Sciatic nerve (tissue), 2 donors: ENCODE results near the gene ZNF771. TPM values are rescaled to one million over a fixed set of nuclear protein-coding genes. Genes with fewer than 3 reads are reported as not detected.
A peak's percentile ranks its signal among the peaks of the same experiment; 100 is the strongest.

Source experiments
- ATAC-seq: fragments of 200-7000 bp; cut with Tn5 transposase; one replicate; pipeline ENCODE4 v1.9.1; 2020; ENCODE audit warnings: mild to moderate bottlenecking, moderate library complexity
- DNase-seq: peaks from one replicate; pipeline ENCODE4 v3.0.0-alpha.2; 2020; ENCODE audit warnings: low spot score
- intact Hi-C: fragments of 100-400 bp; cut with DNase I; formaldehyde crosslinking; loops from one replicate; pipeline ENCODE4 v1.14.2; 2022
- total RNA-seq: library from RNA; stranded (reverse); fragmentation: NEBNext Ultra II Directional; extraction: Animal tissue kit (Norgen Biotek cat#: 25700); gene quantifications from one replicate; pipeline ENCODE4 v1.2.1, GENCODE V29; 2021
- donor health status: DM: no; HTN: no; CAD: no.
- donor health status: DM: no; HTN: no; CAD: no.

The ZNF771 gene
- total RNA-seq, 1 donor from 2014 or later, result 7.5 TPM

GRCh38 chr16:30418350-30419181, 11.2 kb downstream of the ZNF771 start:
- DNase-seq (no peak), ATAC-seq (peak; percentile 16)
- intact Hi-C loops, result no loop called here

- DNase-seq (no peak), ATAC-seq (no peak)
- intact Hi-C loops, result loop anchor here (10.0 kb wide), 1 partner anchor 94 kb away; no protein-coding TSS in a partner anchor
These were observed 13.6 kb downstream of the ZNF771 start for GRCh38 chr16:30421010-30421409.

GRCh38 chr16:30428055-30428454, 20.6 kb downstream of the ZNF771 start:
- intact Hi-C loops, result loop anchor here (10.0 kb wide), 1 partner anchor 87 kb away; no protein-coding TSS in a partner anchor
- DNase-seq, result no peak
- ATAC-seq, result no peak

DNA sequence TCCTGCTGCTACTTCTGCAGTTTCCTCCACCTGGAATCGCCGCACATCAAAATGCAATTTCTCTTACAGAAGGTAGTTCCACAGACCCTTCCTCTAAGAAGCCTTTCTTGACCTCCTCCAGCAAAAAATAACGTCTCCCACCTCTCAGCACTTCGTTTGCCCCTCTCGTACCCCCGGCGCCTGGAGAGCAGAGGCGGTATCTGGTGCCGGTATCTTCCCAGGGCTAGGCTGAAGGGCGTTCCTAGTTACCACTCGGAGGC, 21.9 kb downstream of the ZNF771 start:
- DNase-seq (no peak), ATAC-seq (no peak)
- intact Hi-C loops, result loop anchor here (10.0 kb wide), 1 partner anchor 85 kb away; no protein-coding TSS in a partner anchor

- intact Hi-C loops, result loop anchor here (10.0 kb wide), 1 partner anchor 85 kb away; no protein-coding TSS in a partner anchor
- peak; percentile 99 for ATAC-seq
These were observed 22.4 kb downstream of the ZNF771 start, which contains the start of gene DCTPP1 for GRCh38 chr16:30429678-30430427. Gene DCTPP1 (minus strand): TSS chr16:30430030. CDS start chr16:30429980, 50 bp downstream.

GRCh38 chr16:30430428-30430970, 23.1 kb downstream of the ZNF771 start:
- DNase-seq, result peak; percentile 61
- peak; percentile 35 for ATAC-seq
- intact Hi-C loops, result no loop called here

More at GRCh38 chr16:30429678-30430427, 22.4 kb downstream of the ZNF771 start, which contains the start of gene DCTPP1:
- peak; percentile 97 for DNase-seq

GRCh38 chr16:30434852-30435251, 27.4 kb downstream of the ZNF771 start:
- no peak for ATAC-seq
- no peak for DNase-seq
- intact Hi-C loops, result no loop called here

DNA sequence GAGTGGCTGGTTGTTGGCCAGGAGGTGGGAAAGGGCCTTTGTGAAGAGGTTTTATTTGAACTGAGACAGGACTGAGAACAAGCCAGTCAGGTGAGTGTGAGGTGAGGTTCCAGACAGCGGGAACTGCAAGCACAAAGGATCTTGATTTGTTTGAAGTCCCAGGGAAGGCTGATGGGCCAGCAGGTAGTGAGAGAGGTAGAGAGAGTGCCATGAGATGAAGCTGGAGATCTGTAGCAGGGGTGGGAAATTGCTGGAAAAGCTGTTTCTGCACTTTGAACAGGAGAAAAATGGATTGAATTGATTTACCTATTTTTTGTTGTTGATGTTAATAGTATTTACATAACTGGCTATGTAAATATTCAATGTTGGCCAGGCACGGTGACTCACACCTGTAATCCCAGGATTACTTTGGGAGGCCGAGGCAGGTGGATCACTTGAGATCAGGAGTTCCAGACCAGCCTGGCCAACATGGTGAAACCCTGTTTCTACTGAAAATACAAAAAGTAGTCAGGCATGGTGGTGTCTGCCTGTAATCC, 30.2 kb downstream of the ZNF771 start:
- intact Hi-C loops, result no loop called here
- DNase-seq, result no peak
- ATAC-seq, result no peak

DNA sequence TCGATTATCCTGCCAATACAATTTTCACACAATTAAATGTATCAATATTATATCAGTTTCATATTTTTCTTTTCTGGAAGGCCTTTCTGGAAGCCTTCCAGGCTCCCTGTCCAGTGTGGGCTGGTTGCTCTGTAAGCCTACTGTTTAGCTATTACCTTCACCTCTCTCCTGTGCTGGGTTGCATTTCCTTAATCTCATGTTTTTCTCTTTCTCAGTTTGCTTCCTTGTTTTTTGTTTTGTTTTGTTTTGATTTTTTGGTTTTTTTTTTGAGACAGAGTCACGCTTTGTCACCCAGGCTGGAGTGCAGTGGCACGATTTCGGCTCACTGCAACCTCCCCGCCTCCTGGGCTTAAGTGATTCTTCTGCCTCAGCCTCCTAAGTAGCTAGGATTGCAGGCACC, 31.4 kb downstream of the ZNF771 start:
- ATAC-seq (no peak), DNase-seq (no peak)
- intact Hi-C loops, result no loop called here

DNA sequence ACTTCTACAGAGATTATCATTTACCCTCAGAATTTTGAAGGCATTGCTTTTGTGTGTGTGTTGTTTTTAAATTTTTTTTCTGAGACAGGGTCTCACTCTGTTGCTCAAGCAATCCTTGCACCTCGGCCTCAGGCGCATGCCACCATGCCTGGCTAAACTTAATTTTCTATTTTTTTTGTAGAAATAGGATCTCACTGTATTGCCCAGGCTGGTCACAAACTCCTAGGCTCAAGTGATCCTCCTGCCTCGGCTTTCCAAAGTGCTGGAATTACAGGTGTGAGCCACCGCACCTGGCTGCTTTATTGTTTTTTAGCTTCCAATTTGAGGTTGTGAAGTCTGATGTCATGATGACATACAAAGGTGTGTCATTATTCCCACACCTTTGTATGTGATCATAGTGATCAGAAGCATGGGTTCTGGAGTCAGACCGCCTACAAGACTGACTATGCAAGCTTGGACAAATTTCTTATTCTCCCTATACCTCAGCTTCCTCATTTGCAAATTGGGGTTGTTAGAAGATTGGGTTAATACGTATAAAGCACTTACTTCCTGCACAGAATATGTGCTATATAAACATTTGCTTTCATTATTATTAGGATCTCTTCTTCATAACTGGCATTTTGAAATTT, 32.4 kb downstream of the ZNF771 start:
- intact Hi-C loops, result loop anchor here (10.0 kb wide), 1 partner anchor 55 kb away; no protein-coding TSS in a partner anchor
- ATAC-seq (no peak), DNase-seq (no peak)

GRCh38 chr16:30443631-30444030, 36.2 kb downstream of the ZNF771 start:
- no peak for ATAC-seq
- intact Hi-C loops, result loop anchor here (10.0 kb wide), 1 partner anchor 51 kb away; no protein-coding TSS in a partner anchor
- DNase-seq, result no peak

DNA sequence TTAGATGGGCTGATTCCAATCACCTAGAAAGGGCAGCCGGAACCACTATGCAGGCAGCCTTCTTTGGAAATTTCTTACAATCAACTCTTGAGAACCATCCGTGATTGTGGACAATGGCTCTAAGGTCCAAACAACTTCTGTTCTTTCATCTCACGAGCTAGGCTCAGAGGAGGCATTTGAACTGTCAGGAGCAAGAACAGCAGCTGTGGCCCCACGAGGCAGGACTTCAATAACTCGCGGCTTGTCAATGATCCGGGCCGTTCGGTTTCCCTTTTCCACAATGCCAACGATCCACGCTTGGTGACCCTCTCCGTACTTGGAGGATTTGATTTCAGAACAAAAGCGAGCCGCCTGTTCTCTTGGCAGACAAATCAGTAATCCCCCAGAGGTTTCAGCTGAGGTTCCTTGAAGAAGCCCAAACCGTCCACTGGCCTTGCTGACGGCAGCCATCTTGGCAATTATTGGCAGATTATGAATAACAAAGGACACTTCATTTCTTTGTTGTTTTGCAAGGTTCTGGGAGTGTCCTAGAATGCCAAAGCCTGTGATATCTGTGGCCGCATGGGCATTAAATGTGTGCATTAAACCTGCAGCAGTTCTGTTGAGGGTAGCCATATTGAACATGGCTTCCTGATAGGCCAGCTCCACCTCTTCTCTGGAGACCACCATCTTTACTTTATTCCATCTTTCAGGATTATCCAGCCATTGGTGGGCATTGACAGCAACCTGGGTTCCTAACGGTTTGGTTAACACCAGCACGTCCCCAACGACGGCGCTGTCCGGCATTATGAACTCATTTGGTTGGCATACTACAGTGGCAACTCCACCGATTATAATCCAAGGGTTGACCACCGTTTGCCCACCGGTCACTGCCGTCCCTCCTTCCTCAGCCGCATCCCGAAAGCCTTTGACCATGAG, 37.1 kb downstream of the ZNF771 start:
- DNase-seq (no peak), ATAC-seq (no peak)
- intact Hi-C loops, result loop anchor here (10.0 kb wide), 1 partner anchor 50 kb away; no protein-coding TSS in a partner anchor

DNA sequence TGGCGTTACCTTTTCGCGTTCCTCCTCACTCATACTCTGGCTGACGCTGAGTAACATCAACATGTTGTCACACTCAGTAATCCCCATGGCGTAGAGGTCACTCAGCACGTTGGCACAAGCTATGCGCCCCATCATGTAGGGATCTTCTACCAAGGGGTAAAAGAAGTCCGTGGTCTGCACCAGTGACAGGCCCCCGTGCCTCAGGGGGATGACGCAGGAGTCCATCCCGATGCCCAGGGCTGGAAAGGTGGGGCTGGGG, 37.7 kb downstream of the ZNF771 start:
- ATAC-seq, result no peak
- DNase-seq, result no peak
- intact Hi-C loops, result loop anchor here (10.0 kb wide), 1 partner anchor 50 kb away; no protein-coding TSS in a partner anchor

DNA sequence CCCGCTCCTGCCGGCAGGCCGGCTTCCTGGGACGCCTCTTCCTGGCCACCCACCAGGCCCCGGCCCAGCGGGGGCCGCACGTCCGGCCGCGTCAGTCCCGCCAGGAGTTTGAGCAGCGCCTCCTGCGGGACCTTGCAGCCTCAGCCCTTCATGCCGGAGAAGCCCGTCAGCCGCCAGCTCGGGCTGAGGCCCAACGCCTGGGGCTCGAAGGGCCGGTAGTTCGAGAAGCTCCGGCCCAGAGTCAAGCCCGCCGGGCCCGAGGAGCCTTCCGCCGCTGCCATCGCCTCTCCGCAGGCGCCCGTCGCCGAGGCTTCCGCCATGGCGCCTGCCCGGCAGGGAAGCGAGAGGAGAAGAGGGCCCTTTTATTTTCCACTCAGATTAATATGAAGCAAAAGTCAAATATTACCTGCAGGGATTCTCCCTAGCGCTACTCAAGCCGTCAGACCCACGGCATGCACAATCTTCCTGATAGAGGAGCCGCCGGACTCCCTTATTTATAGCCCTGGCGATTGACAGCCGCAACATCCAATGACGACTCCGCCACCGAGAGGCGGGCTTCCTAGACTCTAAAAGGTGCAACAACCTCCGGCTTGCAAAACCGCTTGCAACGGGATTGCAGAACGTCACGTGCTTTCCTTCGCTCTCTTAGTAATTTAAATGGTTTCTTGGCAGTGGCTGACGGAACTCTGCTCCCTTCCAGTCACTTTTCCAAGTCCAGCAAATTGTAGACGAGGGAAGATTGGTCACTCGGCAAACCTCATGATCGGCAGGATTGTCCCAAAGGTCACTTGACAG, 38.2 kb downstream of the ZNF771 start, which contains the start of gene SEPHS2:
Gene SEPHS2 (minus strand): TSS at position 467 of the 795 bp plus-strand sequence. CDS start 147 bp downstream, at position 320.
- DNase-seq (peak; percentile 98), ATAC-seq (peak; percentile 97)
- intact Hi-C loops, result loop anchor here (10.0 kb wide), 1 partner anchor 49 kb away; no protein-coding TSS in a partner anchor

DNA sequence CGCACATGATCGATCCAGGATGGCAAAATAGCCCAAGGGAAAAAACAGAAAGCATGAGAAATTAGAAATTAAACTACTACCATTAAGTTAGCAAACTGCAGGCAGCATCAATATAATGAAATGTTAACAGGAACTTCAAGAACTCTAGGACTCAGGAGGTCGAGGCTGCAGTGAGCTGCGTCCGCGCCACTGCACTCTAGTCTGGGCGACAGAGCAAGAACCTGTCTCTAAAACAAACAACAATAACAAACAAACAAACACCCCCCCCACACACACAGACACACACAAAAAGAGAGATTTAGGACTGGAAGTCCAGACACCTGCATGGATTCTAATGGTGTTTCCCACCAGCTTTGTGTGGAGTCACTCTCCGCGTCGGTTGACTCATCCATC, 38.8 kb downstream of the ZNF771 start:
- intact Hi-C loops, result loop anchor here (10.0 kb wide), 1 partner anchor 49 kb away; no protein-coding TSS in a partner anchor
- DNase-seq (no peak), ATAC-seq (no peak)

DNA sequence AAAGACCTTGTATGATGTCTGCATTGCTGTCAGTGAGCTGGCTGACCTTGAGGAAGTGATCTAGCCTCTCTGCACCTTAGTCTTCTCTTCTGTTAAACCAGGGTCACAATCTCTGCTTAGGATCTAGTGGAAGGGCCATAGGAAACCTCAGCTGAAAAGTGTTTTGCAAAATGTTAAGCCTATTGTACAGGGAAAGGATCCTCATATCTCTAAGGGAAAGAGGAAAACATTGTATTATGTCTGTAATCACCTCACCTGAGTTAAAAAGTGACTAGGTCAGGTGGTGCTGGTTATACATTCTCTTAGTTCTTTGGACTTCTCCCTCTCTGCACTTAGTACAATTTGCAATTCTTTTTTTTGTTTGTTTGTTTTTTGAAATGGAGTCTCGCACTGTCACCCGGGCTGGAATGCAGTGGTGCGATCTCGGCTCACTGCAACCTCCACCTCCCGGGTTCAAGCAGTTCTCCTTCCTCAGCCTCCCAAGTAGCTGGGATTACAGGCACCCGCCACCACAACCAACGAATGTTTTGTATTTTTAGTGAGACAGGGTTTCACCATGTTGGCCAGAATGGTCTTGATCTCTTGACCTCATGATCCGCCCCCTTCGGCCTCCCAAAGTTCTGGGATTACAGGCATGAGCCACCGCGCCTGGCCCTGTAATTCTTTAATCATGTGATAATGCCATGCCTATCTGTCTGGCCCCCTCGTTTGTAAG, 40.3 kb downstream of the ZNF771 start:
- no peak for DNase-seq
- no peak for ATAC-seq
- intact Hi-C loops, result loop anchor here (10.0 kb wide), 1 partner anchor 47 kb away; no protein-coding TSS in a partner anchor
